HG03442 (cell line): Measurements from ENCODE around the gene SLC22A23.

Experiments used
- ATAC-seq: cut with Tn5 transposase; IDR thresholded peaks from one replicate; pipeline ENCODE4 v1.9.1; 2021; ENCODE audit warnings: mild to moderate bottlenecking, moderate library complexity; ENCODE audit not compliant: unreplicated experiment

The SLC22A23 gene

GRCh38 chr6:3356056-3356823 is 100.6 kb downstream of the SLC22A23 start:
- ATAC-seq: peak; percentile 93

DNA sequence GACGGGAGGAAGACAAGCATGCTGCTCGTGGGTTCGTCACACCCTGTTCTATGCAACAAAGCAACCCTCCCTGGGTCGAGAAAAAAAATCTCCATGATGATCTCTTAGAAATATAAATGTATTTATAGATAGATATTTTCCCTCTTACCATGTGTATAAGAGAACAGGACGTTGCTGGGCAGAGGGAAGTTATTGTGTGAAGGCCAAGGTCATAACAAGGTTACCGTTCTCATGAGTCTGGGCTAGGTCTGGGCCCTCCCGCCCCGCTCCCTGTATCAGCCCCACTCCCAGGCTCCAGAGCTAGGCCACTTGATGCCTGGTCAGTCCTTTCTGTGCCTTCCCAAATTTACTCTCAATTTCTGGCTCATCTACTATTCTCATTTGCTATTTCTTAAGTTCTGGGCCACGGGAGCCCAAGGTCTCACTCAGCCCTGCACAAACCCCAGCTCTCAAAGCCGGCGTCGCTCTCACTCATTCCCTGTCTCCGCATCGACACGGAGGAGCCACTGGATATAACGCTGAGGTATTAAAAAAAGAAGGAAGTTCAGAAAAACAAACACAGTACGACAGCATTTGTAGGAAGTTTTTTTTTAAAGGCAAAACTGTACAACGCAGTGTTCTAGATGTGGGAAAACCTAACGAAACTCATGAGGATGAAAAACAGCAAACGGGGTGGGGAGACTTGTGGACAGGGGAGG is 101.3 kb downstream of the SLC22A23 start:
- no peak for ATAC-seq

- ATAC-seq: no peak
These were observed 101.9 kb downstream of the SLC22A23 start for GRCh38 chr6:3355011-3355357.

DNA sequence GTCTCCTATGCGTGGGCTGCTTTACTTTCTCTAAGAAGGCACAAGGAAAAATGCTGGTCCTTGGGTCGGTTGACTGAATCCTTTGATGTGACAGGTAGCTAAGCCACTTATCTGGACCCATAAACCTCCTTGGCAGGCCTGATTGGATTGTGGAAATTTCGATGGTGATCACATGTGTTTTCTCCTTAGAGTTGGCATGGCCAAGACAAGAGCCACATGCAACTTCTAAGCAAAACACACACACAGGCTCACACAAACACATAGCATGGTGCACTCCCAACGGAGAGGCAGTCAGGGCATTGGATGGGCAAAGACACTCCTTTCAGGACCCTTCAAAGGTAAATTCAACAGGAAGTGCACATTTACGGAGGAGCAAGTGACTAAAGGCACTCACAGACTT is 102.9 kb downstream of the SLC22A23 start:
- ATAC-seq: no peak

DNA sequence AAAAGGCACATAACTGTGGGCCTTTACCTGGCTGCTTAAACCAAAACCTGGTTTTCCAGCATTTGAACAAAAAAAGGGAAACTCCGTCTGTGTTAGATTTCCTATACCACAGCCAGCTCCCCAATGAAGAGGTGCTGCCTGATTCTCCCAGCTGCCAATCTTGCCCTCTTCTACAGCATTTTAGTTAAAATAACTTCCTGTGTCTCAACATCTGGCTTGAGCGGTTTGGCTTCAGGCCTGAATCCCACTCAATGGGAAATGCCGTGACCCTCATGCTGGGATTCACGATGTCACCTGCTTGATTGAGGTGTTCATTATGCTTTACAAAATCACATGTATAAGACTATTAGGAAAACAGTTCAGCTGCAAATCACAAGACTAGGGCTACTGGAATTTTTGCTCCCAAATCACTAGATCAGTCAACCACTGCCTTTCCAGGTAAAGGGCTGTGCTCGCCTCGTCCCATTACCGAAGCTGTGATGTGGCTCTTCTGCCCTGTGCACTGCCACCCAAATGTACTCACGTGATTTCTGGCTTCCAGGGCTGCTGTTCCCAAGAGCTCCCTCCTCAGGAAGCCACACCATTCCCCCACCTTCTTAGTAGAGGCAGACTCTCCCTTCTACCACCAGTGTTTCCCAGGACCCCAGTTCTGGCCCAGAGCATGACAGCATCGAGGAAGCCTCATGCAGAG is 103.5 kb downstream of the SLC22A23 start:
- ATAC-seq: no peak

DNA sequence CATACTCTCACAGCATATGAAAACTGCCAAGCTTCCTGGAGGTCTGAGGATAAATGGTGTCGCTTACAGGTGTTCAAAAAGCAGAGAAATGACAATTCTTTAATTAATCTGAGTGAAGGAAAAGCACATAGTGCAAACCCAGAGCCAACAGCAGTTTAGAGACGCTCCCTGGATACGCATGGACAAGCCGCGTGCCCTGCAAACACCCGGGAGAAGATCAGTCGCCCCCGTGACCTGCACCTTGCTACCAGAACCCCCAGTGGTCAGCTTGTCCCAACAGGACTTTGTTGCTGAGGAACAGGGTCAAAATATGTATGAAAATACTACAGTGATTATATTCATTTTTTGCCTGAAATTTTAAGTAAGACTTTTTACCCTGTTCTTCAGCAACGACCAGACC is 104.2 kb downstream of the SLC22A23 start:
- no peak for ATAC-seq

GRCh38 chr6:3351829-3352524 is 104.9 kb downstream of the SLC22A23 start:
- ATAC-seq: no peak

DNA sequence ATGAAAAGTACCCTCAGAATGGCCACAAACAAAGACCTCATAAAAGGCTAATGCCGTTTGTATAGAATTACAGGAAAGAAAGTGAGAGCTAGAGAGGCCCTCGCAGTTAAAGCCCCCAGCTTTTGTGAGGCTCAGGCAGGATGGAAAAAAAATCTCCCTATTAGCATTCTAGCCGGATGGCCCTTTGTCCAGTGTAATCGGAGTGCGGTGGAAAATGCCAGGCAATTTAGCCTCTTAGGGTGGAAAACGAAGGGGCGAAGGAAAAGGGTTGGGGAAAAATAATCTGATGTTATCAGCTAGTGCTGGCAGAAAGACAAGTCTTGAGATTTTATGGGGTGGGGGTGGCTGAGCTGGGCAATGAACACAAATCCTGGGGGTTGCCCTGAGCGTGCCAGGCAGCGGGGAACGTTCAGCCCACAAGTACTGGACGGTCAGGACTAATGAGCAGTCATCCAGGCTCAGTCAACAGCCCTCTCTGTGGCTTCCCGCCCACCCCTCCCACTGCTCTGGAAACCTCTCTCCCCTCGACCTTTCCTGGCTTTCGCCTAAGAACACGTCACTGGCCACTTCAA is 105.7 kb downstream of the SLC22A23 start:
- no peak for ATAC-seq

- ATAC-seq: no peak
These were observed 106.5 kb downstream of the SLC22A23 start for GRCh38 chr6:3350252-3350796.

- ATAC-seq: no peak
These were observed 107.2 kb downstream of the SLC22A23 start for GRCh38 chr6:3349388-3350251.

DNA sequence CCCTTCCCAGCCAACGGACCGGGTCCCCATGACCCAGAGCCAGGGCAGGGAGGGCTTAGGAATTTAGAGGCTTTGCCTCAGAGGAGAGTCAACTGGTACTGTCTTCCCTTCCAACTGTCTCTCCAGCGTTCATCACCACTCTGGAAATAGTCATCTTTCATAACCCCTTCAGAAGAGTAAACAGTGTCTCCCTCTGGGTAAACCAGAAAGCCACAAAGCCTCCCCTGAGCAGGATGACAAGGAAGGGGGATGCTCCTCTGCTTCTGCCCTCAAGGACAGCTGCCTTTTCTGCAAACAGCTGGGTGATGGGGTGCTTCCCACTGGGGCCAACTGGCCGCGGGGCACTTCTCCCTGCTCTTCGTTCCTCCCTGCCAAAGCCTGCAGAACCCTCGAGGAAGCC is 108.0 kb downstream of the SLC22A23 start:
- no peak for ATAC-seq

GRCh38 chr6:3347826-3348225 is 109.0 kb downstream of the SLC22A23 start:
- no peak for ATAC-seq

DNA sequence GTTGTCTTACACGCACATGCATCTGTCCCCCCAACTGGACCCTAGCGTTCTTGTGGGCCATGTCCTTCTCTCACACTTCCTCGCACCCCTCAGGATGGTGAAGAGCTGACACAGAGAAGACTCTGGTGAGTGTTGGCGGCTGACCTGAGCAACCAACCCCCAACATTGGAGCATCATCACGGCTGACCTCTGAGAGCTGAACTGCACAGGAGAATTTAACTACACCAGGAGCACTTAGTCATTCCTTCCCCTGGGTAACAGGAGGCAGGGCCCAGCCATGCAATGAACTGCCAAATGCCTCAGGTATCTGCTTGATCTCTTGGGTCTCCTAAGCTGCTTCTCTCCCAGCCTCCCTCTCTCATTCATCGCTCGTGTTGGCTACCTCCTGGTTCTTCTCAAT is 109.6 kb downstream of the SLC22A23 start:
- no peak for ATAC-seq

- no peak for ATAC-seq
These were observed 110.4 kb downstream of the SLC22A23 start for GRCh38 chr6:3346476-3346875.

- no peak for ATAC-seq
These were observed 111.0 kb downstream of the SLC22A23 start for GRCh38 chr6:3345836-3346235.

DNA sequence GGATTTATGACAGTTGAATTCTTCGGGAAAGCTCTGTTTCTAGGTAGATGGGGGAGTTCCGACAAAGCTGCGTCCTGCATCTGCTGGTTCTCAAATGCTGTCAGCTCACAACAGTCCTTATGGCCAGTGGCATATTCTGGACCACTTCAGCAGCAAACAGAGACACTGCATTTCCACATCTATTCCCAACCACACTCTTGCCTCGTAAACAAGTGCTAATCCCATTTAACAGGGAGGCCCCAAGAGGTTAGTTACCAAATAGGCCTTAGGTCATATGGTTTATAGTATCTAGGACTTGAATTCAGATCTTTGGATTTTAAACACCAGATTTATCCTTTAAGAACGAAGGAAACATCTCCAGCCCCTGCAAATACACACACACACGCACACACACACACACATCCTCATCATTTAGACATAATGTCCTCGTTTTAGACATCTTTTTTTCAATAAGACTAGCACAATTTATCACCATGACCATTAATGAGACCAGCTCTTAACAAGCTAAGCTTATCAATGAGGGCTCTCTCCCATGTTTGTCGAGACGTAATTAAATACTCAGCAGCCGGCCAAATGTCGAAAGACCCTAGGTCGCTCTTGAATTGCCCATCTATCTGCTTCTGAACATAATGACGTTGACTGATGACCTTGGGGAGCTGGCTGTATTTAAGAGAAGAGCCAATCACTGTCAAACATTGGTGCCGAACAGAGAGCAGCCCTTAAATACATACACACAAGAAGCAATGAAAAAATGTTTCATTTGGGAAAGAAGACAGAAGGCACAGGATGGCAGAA is 113.6 kb downstream of the SLC22A23 start:
- no peak for ATAC-seq

- ATAC-seq: no peak
These were observed 115.4 kb downstream of the SLC22A23 start for GRCh38 chr6:3341467-3341866.

DNA sequence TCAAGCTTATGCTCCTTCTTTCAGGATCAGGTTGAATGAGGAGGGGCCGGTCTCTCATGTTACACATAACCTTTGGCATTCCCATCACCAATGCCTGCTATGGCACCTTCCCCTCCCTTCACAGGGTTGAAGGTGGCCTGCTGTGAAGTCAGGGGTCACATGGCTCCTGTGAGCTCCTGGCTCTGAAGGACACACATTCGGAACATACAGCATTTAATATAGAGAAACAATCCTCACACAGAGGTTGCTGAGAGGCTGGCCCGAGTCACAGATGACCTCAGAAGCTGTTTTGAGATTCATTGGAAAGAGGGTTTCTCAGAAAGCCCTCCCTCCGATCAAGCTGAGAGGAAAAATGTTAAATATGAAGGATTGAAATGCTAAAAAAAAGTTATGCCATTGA is 116.0 kb downstream of the SLC22A23 start:
- no peak for ATAC-seq

DNA sequence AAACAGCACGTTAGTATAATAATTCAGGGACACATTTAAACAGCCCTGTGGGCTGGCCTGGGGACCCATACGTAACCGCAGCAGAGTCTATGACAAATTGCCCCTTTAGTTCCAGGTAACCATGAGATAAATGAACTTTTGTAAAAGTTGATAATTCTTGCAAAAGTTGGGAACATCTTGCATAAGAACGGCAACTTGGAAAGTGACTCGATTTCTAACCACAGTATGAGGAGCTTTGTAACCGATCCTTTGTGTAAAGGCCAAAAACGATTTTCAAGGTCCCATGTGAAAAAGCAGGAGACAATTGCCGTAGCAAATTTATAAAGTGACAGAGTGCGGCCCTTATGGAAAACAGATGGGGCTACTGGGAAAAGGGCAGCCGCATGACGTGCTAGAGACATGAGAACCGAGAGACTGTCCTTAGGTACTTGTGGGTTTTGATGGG is 116.5 kb downstream of the SLC22A23 start:
- ATAC-seq: no peak
